ENCODE measurements around the gene SLC6A16.

GRCh38 chr19:49338691-49339300, 13.8 kb upstream of the SLC6A16 start:
- TF ChIP-seq, protein P1, sequence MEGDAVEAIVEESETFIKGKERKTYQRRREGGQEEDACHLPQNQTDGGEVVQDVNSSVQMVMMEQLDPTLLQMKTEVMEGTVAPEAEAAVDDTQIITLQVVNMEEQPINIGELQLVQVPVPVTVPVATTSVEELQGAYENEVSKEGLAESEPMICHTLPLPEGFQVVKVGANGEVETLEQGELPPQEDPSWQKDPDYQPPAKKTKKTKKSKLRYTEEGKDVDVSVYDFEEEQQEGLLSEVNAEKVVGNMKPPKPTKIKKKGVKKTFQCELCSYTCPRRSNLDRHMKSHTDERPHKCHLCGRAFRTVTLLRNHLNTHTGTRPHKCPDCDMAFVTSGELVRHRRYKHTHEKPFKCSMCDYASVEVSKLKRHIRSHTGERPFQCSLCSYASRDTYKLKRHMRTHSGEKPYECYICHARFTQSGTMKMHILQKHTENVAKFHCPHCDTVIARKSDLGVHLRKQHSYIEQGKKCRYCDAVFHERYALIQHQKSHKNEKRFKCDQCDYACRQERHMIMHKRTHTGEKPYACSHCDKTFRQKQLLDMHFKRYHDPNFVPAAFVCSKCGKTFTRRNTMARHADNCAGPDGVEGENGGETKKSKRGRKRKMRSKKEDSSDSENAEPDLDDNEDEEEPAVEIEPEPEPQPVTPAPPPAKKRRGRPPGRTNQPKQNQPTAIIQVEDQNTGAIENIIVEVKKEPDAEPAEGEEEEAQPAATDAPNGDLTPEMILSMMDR (IDR thresholded peaks at IDR 0.05) = no peak
- TF ChIP-seq ZFX (IDR thresholded peaks at IDR 0.05; ENCODE audit: borderline replicate concordance) = no peak
